T47D (cell line): Measurements from ENCODE around the gene SLC30A4.

Source experiments
- DNase-seq, 2 experiments: peaks; one replicate each; pipeline versions ENCODE4 v3.0.0 to v3.0.0-alpha.2; 2011 to 2012; ENCODE audit warnings: low read depth in 1 of 2, low spot score in 1 of 2
- JUND ChIP-seq: IDR thresholded peaks from 2 replicates; pipeline ENCODE4 v1.6.1; 2012; ENCODE audit warnings: low read depth
- in situ Hi-C: cut with HindIII; loops from 2 replicates; pipeline ENCODE4 v1.10.0; 2016; ENCODE audit warnings: low sequenced_read_pairs, low pct_unique_long_range_greater_than_20kb

SLC30A4 gene

GRCh38 chr15:45489690-45490238 lies 32.8 kb downstream of the SLC30A4 start:
- in situ Hi-C loops: no loop called here
- no peak for DNase-seq
- no peak for TF ChIP-seq JUND

- TF ChIP-seq JUND: no peak
- no peak for DNase-seq
- in situ Hi-C loops: no loop called here
Observed at GRCh38 chr15:45486317-45486716, 36.2 kb downstream of the SLC30A4 start.

GRCh38 chr15:45481135-45481534 lies 41.4 kb downstream of the SLC30A4 start:
- TF ChIP-seq JUND: no peak
- DNase-seq: no peak
- in situ Hi-C loops: no loop called here

GRCh38 chr15:45476410-45476809 lies 46.1 kb downstream of the SLC30A4 start:
- DNase-seq: no peak
- TF ChIP-seq JUND: no peak
- in situ Hi-C loops: no loop called here

GRCh38 chr15:45474799-45475198 lies 47.8 kb downstream of the SLC30A4 start:
- in situ Hi-C loops: no loop called here
- no peak for TF ChIP-seq JUND
- DNase-seq: no peak

GRCh38 chr15:45473068-45473467 lies 49.5 kb downstream of the SLC30A4 start:
- no peak for TF ChIP-seq JUND
- in situ Hi-C loops: no loop called here
- DNase-seq: no peak

GRCh38 chr15:45471151-45471550 lies 51.4 kb downstream of the SLC30A4 start:
- no peak for DNase-seq
- in situ Hi-C loops: no loop called here

GRCh38 chr15:45469441-45469840 lies 53.1 kb downstream of the SLC30A4 start:
- TF ChIP-seq JUND: no peak
- in situ Hi-C loops: no loop called here
- DNase-seq: no peak

More at GRCh38 chr15:45471151-45471550, 51.4 kb downstream of the SLC30A4 start:
- no peak for TF ChIP-seq JUND

GRCh38 chr15:45469027-45469426 lies 53.5 kb downstream of the SLC30A4 start:
- in situ Hi-C loops: no loop called here
- no peak for DNase-seq
- TF ChIP-seq JUND: no peak

GRCh38 chr15:45468294-45468693 lies 54.3 kb downstream of the SLC30A4 start:
- DNase-seq: no peak
- in situ Hi-C loops: no loop called here
- TF ChIP-seq JUND: no peak

- in situ Hi-C loops: no loop called here
Observed at GRCh38 chr15:45458746-45459403, 63.7 kb downstream of the SLC30A4 start.

GRCh38 chr15:45457641-45458539 lies 64.7 kb downstream of the SLC30A4 start:
- DNase-seq: peak; percentile 50 to 88
- TF ChIP-seq JUND: no peak
- in situ Hi-C loops: no loop called here

More at GRCh38 chr15:45458746-45459403, 63.7 kb downstream of the SLC30A4 start:
- DNase-seq: peak in 1 of 2 experiments; percentile 76
- TF ChIP-seq JUND: no peak

GRCh38 chr15:45457220-45457619 lies 65.3 kb downstream of the SLC30A4 start:
- in situ Hi-C loops: no loop called here
- TF ChIP-seq JUND: no peak
- DNase-seq: no peak
